B cell (primary cell): Measurements from ENCODE around the gene RBM38. TPM values are rescaled to one million over a fixed set of nuclear protein-coding genes. Genes with fewer than 3 reads are reported as not detected.

Experiments used
- ATAC-seq: fragments of 200-7000 bp; cut with Tn5 transposase; one replicate; pipeline ENCODE4 v1.10.0; 2021; ENCODE audit warnings: low read depth, mild to moderate bottlenecking, moderate number of reproducible peaks, moderate library complexity
- CTCF ChIA-PET: fragments of 350-600 bp; sonication (Branson Sonifier 250); formaldehyde crosslinking; loops from one replicate; lab custom pipeline; 2021; ENCODE audit warnings: antibody characterized with exemption, inconsistent platforms; lab: Charles Lee
- POLR2A ChIA-PET: fragments of 350-600 bp; sonication (Branson Sonifier 250); formaldehyde crosslinking; loops from one replicate; lab custom pipeline; 2021; ENCODE audit warnings: antibody characterized with exemption; lab: Charles Lee
- DNase-seq: peaks from one replicate; pipeline ENCODE4 v3.0.0; 2013
- H2AFZ ChIP-seq: 2 replicates; pipeline ENCODE4 v1.6.1; 2012; ENCODE audit warnings: mild to moderate bottlenecking, low read depth, low read length; ENCODE audit not compliant: insufficient read depth, poor library complexity, severe bottlenecking
- H3K27ac ChIP-seq, 2 donors: 1 replicate in 1 of 2; 2 replicates in 1 of 2; pipeline ENCODE4 v1.5.1; 2012 to 2013; ENCODE audit warnings: low read length in 2 of 2, mild to moderate bottlenecking in 2 of 2, moderate library complexity in 1 of 2
- H3K27me3 ChIP-seq, 4 experiments: fragments of 200-600 bp in 1 of 4; sonication (generic) in 1 of 4; replicated peaks in 1 of 4; 1 replicate in 2 of 4; 2 replicates in 2 of 4; pipeline versions ENCODE4 v1.6.1 to v1.7.0; 2013 to 2016; ENCODE audit warnings: low read length in 3 of 4, mild to moderate bottlenecking in 2 of 4, mixed read lengths in 1 of 4, moderate library complexity in 1 of 4; ENCODE audit not compliant: insufficient read depth in 4 of 4, control insufficient read depth in 3 of 4; ENCODE audit errors: control extremely low read depth in 1 of 4
- H3K36me3 ChIP-seq, 2 experiments: replicated peaks in 1 of 2; 1 replicate in 1 of 2; 2 replicates in 1 of 2; pipeline versions ENCODE4 v1.6.1 to v1.7.1; 2013; ENCODE audit warnings: low read length in 1 of 2; ENCODE audit not compliant: insufficient read depth in 2 of 2, control insufficient read depth in 1 of 2; ENCODE audit errors: control extremely low read depth in 1 of 2, extremely low read depth in 1 of 2
- H3K4me1 ChIP-seq, 2 donors: fragments of 200-600 bp in 1 of 2; sonication (generic) in 1 of 2; 1 replicate in 1 of 2; 2 replicates in 1 of 2; pipeline versions ENCODE4 v1.5.1 to v1.6.1; 2013 to 2017; ENCODE audit warnings: low read length in 2 of 2; ENCODE audit not compliant: control insufficient read depth in 2 of 2, insufficient read depth in 2 of 2
- H3K4me2 ChIP-seq: replicated peaks from 2 replicates; pipeline ENCODE3; 2012; ENCODE audit warnings: mild to moderate bottlenecking, low read depth, low read length; ENCODE audit not compliant: poor library complexity, severe bottlenecking
- H3K4me3 ChIP-seq, 5 experiments: fragments of 200-600 bp in 1 of 5; sonication (generic) in 1 of 5; 1 replicate in 3 of 5; 2 replicates in 2 of 5; pipeline versions ENCODE4 v1.5.1 to v1.7.0; 2011 to 2016; ENCODE audit warnings: low read length in 4 of 5, mild to moderate bottlenecking in 4 of 5, low read depth in 2 of 5, control low read depth in 1 of 5, moderate library complexity in 1 of 5; ENCODE audit not compliant: insufficient read depth in 1 of 5; ENCODE audit errors: control extremely low read depth in 1 of 5, extremely low read depth in 1 of 5
- H3K79me2 ChIP-seq: fragments of 200-600 bp; sonication (generic); one replicate; pipeline ENCODE4 v1.6.0; 2016; ENCODE audit warnings: low read length; ENCODE audit not compliant: control insufficient read depth, insufficient read depth
- H3K9ac ChIP-seq: fragments of 200-600 bp; sonication (generic); 2 replicates; pipeline ENCODE4 v1.6.1; 2017; ENCODE audit warnings: mild to moderate bottlenecking, low read length, moderate library complexity
- H3K9me3 ChIP-seq, 3 donors: one replicate each; pipeline versions ENCODE4 v1.6.1 to v1.7.1; 2013; ENCODE audit warnings: low read length in 2 of 3; ENCODE audit not compliant: control insufficient read depth in 2 of 3, insufficient read depth in 1 of 3; ENCODE audit errors: control extremely low read depth in 1 of 3
- H4K20me1 ChIP-seq: 2 replicates; pipeline ENCODE4 v1.6.0; 2012; ENCODE audit warnings: mild to moderate bottlenecking, low read length; ENCODE audit not compliant: insufficient read depth, control insufficient read depth, poor library complexity, severe bottlenecking
- H3K27ac Mint-ChIP-seq: one replicate; pipeline ENCODE4 v1.8.0; 2021; ENCODE audit warnings: mixed read lengths
- H3K27me3 Mint-ChIP-seq: one replicate; pipeline ENCODE4 v1.8.0; 2021; ENCODE audit warnings: mixed read lengths
- H3K4me1 Mint-ChIP-seq: one replicate; pipeline ENCODE4 v1.8.0; 2021; ENCODE audit warnings: mixed read lengths
- H3K4me3 Mint-ChIP-seq: one replicate; pipeline ENCODE4 v1.8.0; 2021; ENCODE audit warnings: mixed read lengths
- H3K9me3 Mint-ChIP-seq: one replicate; pipeline ENCODE4 v1.8.0; 2022; ENCODE audit warnings: mixed read lengths; ENCODE audit not compliant: insufficient read depth
- CTCF ChIP-seq: fragments of 200-600 bp; IDR thresholded peaks from one replicate; pipeline ENCODE4 v1.8.0; 2022; ENCODE audit warnings: antibody characterized with exemption, mild to moderate bottlenecking
- EZH2 ChIP-seq: IDR thresholded peaks from 2 replicates; pipeline ENCODE4 v1.6.1; 2012; ENCODE audit warnings: borderline replicate concordance, low read depth, mild to moderate bottlenecking, moderate library complexity, low read length; ENCODE audit not compliant: insufficient read depth, poor library complexity, severe bottlenecking
- WGBS: methylation state at CpG from one replicate; pipeline ENCODE4 v1.1.5; 2013; ENCODE audit warnings: missing lambda C conversion rate; ENCODE audit not compliant: insufficient coverage; 5-methylcytosine and 5-hydroxymethylcytosine counted together
- intact Hi-C: fragments of 100-400 bp; cut with micrococcal nuclease; formaldehyde crosslinking; loops from one replicate; pipeline ENCODE4 v1.10.0; 2022
- polyA plus RNA-seq: library from polyadenylated mRNA; depleted of rRNA; stranded (reverse); fragments of >200 nt; gene quantifications from 2 replicates; pipeline ENCODE4 v1.2.3, GENCODE V29; 2012
- total RNA-seq, 2 donors: library from RNA; stranded (reverse); fragments of 120-200 nt in 1 of 2; gene quantifications; 1 replicate in 1 of 2; 2 replicates in 1 of 2; pipeline versions ENCODE4 v1.2.3 to v1.2.4, GENCODE V29; 2013 to 2022

The RBM38 gene
- total and polyA plus RNA-seq, 2 donors (not counting 1 experiment from before 2014, with no cell fraction given): 198 to 225 TPM

GRCh38 chr20:57441510-57442154 lies 50.4 kb downstream of the RBM38 start:
- intact Hi-C loops: no loop called here
- H3K27me3 Mint-ChIP-seq: no peaks in the 10 kb centered on the region
- WGBS: 97% methylated on average over 15 of the region's 16 CpGs
- CTCF ChIA-PET: no interaction called here
- Histone ChIP-seq H3K27ac (no peak overlapping the region), H3K27me3 (no peaks in the 10 kb centered on the region), H3K79me2 (no peaks in the 10 kb centered on the region), H3K9ac (no peak overlapping the region), H3K9me3 (peaks cover 0 to 25% (median 6%) of the 10 kb centered on the region in 3 donors), H3K4me3 (no peak overlapping the region), H3K36me3 (no peaks in the 10 kb centered on the region), H3K4me2 (no peak overlapping the region), H3K4me1 (peaks cover 0 to 3% of the 10 kb centered on the region in 2 donors), H4K20me1 (no peaks in the 10 kb centered on the region), H2AFZ (no peak overlapping the region)
- no peak overlapping the region for H3K27ac Mint-ChIP-seq
- H3K4me3 Mint-ChIP-seq: no peak overlapping the region
- no peak for ATAC-seq
- H3K9me3 Mint-ChIP-seq: no peaks in the 10 kb centered on the region
- TF ChIP-seq EZH2 (no peak), CTCF (no peak)
- peaks cover 11% of the 10 kb centered on the region for H3K4me1 Mint-ChIP-seq
- POLR2A ChIA-PET: no interaction called here
- no peak for DNase-seq

GRCh38 chr20:57442158-57442887 lies 51.1 kb downstream of the RBM38 start:
- ATAC-seq (no peak), DNase-seq (no peak)
- Mint-ChIP-seq H3K27me3 (no peaks in the 10 kb centered on the region), H3K4me3 (no peak overlapping the region), H3K4me1 (peaks cover 10% of the 10 kb centered on the region), H3K27ac (no peak overlapping the region), H3K9me3 (no peaks in the 10 kb centered on the region)
- Histone ChIP-seq H3K4me1 (peaks cover 0 to 3% of the 10 kb centered on the region in 2 donors), H4K20me1 (no peaks in the 10 kb centered on the region), H3K27me3 (no peaks in the 10 kb centered on the region), H2AFZ (no peak overlapping the region), H3K4me3 (no peak overlapping the region), H3K27ac (no peak overlapping the region), H3K36me3 (no peaks in the 10 kb centered on the region), H3K9me3 (peaks cover 0 to 20% (median 6%) of the 10 kb centered on the region in 3 donors), H3K9ac (no peak overlapping the region), H3K4me2 (no peak overlapping the region), H3K79me2 (no peaks in the 10 kb centered on the region)
- POLR2A ChIA-PET: no interaction called here
- CTCF ChIA-PET: no interaction called here
- TF ChIP-seq CTCF (no peak), EZH2 (no peak)
- 92% methylated on average over 13 of the region's 17 CpGs for WGBS
- intact Hi-C loops: no loop called here
